ENCODE results near the gene CDH23.

DNA sequence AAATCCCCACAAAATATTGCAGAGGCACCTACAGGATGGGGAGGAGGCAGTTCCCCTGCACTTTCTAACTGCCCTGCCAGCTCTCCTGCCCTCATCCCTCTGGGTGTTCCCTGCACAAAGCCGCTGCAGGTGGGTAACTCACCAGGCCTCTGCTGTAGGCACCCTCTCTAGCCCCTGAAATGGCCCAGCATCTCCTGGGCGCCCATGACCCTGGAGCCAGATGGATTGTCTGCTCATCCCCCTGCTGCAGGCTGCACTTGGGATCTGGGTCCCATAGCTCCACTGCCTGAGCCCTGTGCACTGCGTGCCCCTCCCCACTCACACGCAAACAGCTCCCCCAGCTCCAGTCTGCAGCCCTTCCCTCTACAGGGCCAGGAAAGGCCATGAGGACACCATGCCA, 192.0 kb downstream of the CDH23 start:
- TF ChIP-seq EZH2 (IDR thresholded peaks at IDR 0.05; ENCODE audit: insufficient read depth, poor library complexity, severe bottlenecking) (no peak), EZH2phosphoT487 (IDR thresholded peaks at IDR 0.05; ENCODE audit: insufficient read depth, low read depth) (no peak)

All from GM23248 (cell line).